HCT116 (cell line): ENCODE data around the gene TNFAIP8. TPM values are rescaled to one million over a fixed set of nuclear protein-coding genes. Genes with fewer than 3 reads are reported as not detected.

Source experiments
- ATAC-seq: fragments of 200-7000 bp; cut with Tn5 transposase; 2 replicates; pipeline ENCODE4 v1.9.1; 2020; ENCODE audit warnings: mild to moderate bottlenecking, moderate library complexity
- BruUV-seq: library from RNA; stranded (reverse); fragments of 400-500 nt; replicated peaks from 2 replicates; lab custom pipeline; 2021; lab: Mats Ljungman, UMichigan
- CTCF ChIA-PET: fragments of 300-600 bp; sonication (Branson Sonifier 250); formaldehyde crosslinking; loops from one replicate; lab custom pipeline; 2021; ENCODE audit warnings: antibody characterized with exemption; lab: Charles Lee
- POLR2A ChIA-PET: fragments of 300-600, 350-600 bp; sonication (Branson Sonifier 250); formaldehyde crosslinking; loops from one replicate; lab custom pipeline; 2021; ENCODE audit warnings: antibody characterized with exemption; lab: Charles Lee
- RAD21 ChIA-PET, 2 experiments: fragments of 300-600 bp; sonication (Branson Sonifier 250); formaldehyde crosslinking; loops; one replicate each; lab custom pipeline; 2023; ENCODE audit warnings: low total read pairs in 2 of 2; ENCODE audit not compliant: uncharacterized antibody in 2 of 2, unreplicated experiment in 2 of 2, low non-redundant PET in 1 of 2; lab: Charles Lee
- DNase-seq: peaks from one replicate; pipeline ENCODE4 v3.0.0-alpha.2; 2010; ENCODE audit warnings: low read depth, low spot score
- H2AFZ ChIP-seq: fragments of 200-600 bp; shearing (Covaris generic), sonication (generic); 2 replicates; pipeline ENCODE4 v1.6.1; 2017; ENCODE audit warnings: low read depth, mixed run types, mixed read lengths, antibody characterized with exemption, low read length; ENCODE audit not compliant: poor library complexity, severe bottlenecking
- H3K27ac ChIP-seq: 2 replicates; pipeline ENCODE4 v1.5.1; 2012; ENCODE audit warnings: low read depth, low read length
- H3K27me3 ChIP-seq: fragments of 200-600 bp; sonication (generic); 2 replicates; pipeline ENCODE4 v1.6.1; 2016; ENCODE audit warnings: mixed run types, low read length, mixed read lengths; ENCODE audit not compliant: insufficient read depth
- H3K36me3 ChIP-seq, 2 experiments: fragments of 200-500 bp in 1 of 2; fragments of 200-600 bp in 1 of 2; sonication (Bioruptor generic) in 1 of 2; sonication (generic) in 1 of 2; 2 replicates each; pipeline versions ENCODE4 v1.5.1 to v1.6.1; 2014 to 2016; ENCODE audit warnings: low read length in 2 of 2, inconsistent platforms in 1 of 2, mixed read lengths in 1 of 2, mixed run types in 1 of 2; ENCODE audit not compliant: insufficient read depth in 2 of 2, control insufficient read depth in 1 of 2
- H3K4me1 ChIP-seq, 2 experiments: fragments of 200-600 bp in 1 of 2; sonication (generic) in 1 of 2; 2 replicates each; pipeline versions ENCODE4 v1.5.1 to v1.6.1; 2012 to 2017; ENCODE audit warnings: low read length in 2 of 2, inconsistent platforms in 1 of 2, mild to moderate bottlenecking in 1 of 2, mixed read lengths in 1 of 2, mixed run types in 1 of 2, moderate library complexity in 1 of 2; ENCODE audit not compliant: insufficient read depth in 2 of 2, control insufficient read depth in 1 of 2
- H3K4me2 ChIP-seq: fragments of 200-600 bp; sonication (generic); 2 replicates; pipeline ENCODE4 v1.6.1; 2017; ENCODE audit warnings: mixed run types, low read length, mixed read lengths
- H3K4me3 ChIP-seq, 2 experiments: fragments of 200-600 bp in 1 of 2; sonication (generic) in 1 of 2; replicated peaks in 1 of 2; 2 replicates each; pipeline ENCODE4 v1.5.1; 2011 to 2016; ENCODE audit warnings: low read length in 2 of 2, control low read depth in 1 of 2, low read depth in 1 of 2, mild to moderate bottlenecking in 1 of 2, mixed read lengths in 1 of 2, mixed run types in 1 of 2
- H3K79me2 ChIP-seq: fragments of 200-600 bp; sonication (generic); 2 replicates; pipeline ENCODE4 v1.6.1; 2017; ENCODE audit warnings: mild to moderate bottlenecking, mixed run types, low read length, moderate library complexity, mixed read lengths; ENCODE audit not compliant: insufficient read depth
- H3K9ac ChIP-seq: fragments of 200-600 bp; sonication (generic); 2 replicates; pipeline ENCODE4 v1.6.1; 2016; ENCODE audit warnings: low read length, mixed read lengths
- H3K9me2 ChIP-seq: fragments of 200-600 bp; sonication (generic), shearing (Covaris generic); 2 replicates; pipeline ENCODE4 v1.6.1; 2017; ENCODE audit warnings: mixed run types, mild to moderate bottlenecking, moderate library complexity; ENCODE audit not compliant: insufficient read depth
- H3K9me3 ChIP-seq, 2 experiments: fragments of 200-500 bp in 1 of 2; fragments of 200-600 bp in 1 of 2; sonication (Bioruptor generic) in 1 of 2; sonication (generic) in 1 of 2; 2 replicates each; pipeline ENCODE4 v1.6.1; 2014 to 2017; ENCODE audit warnings: low read length in 2 of 2, mixed read lengths in 2 of 2, inconsistent platforms in 1 of 2, low read depth in 1 of 2, mild to moderate bottlenecking in 1 of 2, mixed run types in 1 of 2, moderate library complexity in 1 of 2; ENCODE audit not compliant: control insufficient read depth in 1 of 2, insufficient read depth in 1 of 2
- H4K20me1 ChIP-seq: fragments of 200-600 bp; sonication (generic), shearing (Covaris generic); 2 replicates; pipeline ENCODE4 v1.6.1; 2017; ENCODE audit warnings: mixed run types, mild to moderate bottlenecking, moderate library complexity; ENCODE audit not compliant: insufficient read depth
- CEBPB ChIP-seq: IDR thresholded peaks from 2 replicates; pipeline ENCODE4 v1.6.1; 2012; ENCODE audit warnings: low read depth
- ELF1 ChIP-seq: IDR thresholded peaks from 2 replicates; pipeline ENCODE4 v1.6.1; 2012; ENCODE audit warnings: low read depth, borderline replicate concordance
- EZH2phosphoT487 ChIP-seq: fragments of 200-600 bp; IDR thresholded peaks from 2 replicates; pipeline ENCODE4 v1.6.1; 2018; ENCODE audit warnings: antibody characterized with exemption, borderline replicate concordance
- FOSL1 ChIP-seq: IDR thresholded peaks from 2 replicates; pipeline ENCODE4 v1.6.1; 2012; ENCODE audit warnings: low read depth
- JUND ChIP-seq: IDR thresholded peaks from 2 replicates; pipeline ENCODE4 v1.6.1; 2012
- POLR2AphosphoS5 ChIP-seq: IDR thresholded peaks from 2 replicates; pipeline ENCODE4 v1.6.1; 2011; ENCODE audit warnings: mild to moderate bottlenecking, low read depth, low read length, moderate library complexity
- SIN3A ChIP-seq: IDR thresholded peaks from 2 replicates; pipeline ENCODE4 v1.6.1; 2012; ENCODE audit warnings: low read depth
- SP1 ChIP-seq: IDR thresholded peaks from 2 replicates; pipeline ENCODE4 v1.6.1; 2012; ENCODE audit warnings: low read depth
- SRF ChIP-seq: IDR thresholded peaks from 2 replicates; pipeline ENCODE4 v1.6.1; 2012; ENCODE audit warnings: low read depth
- TCF7L2 ChIP-seq: IDR thresholded peaks from 2 replicates; pipeline ENCODE4 v1.7.0; 2011; ENCODE audit warnings: borderline replicate concordance, inconsistent platforms; ENCODE audit not compliant: insufficient read depth, insufficient read length; ENCODE audit errors: extremely low read depth
- YY1 ChIP-seq: IDR thresholded peaks from 2 replicates; pipeline ENCODE4 v1.6.1; 2011; ENCODE audit warnings: low read length, low read depth, moderate library complexity, mild to moderate bottlenecking; ENCODE audit not compliant: insufficient replicate concordance; ENCODE audit errors: extremely low read depth
- ZBTB33 ChIP-seq: IDR thresholded peaks from 2 replicates; pipeline ENCODE4 v1.6.1; 2011; ENCODE audit warnings: mild to moderate bottlenecking, low read length, moderate library complexity; ENCODE audit not compliant: insufficient replicate concordance; ENCODE audit errors: extremely low read depth
- ZFX ChIP-seq: fragments of 450-650 bp; IDR thresholded peaks from 2 replicates; pipeline ENCODE4 v1.6.1; 2017
- ZNF274 ChIP-seq: fragments of 200-500 bp; sonication (Bioruptor generic); IDR thresholded peaks from 2 replicates; pipeline ENCODE4 v1.6.1; 2014; ENCODE audit warnings: mild to moderate bottlenecking, low read depth, low read length, inconsistent platforms
- intact Hi-C: fragments of 100-400 bp; cut with micrococcal nuclease; formaldehyde crosslinking; loops from 2 replicates; pipeline ENCODE4 v1.10.0; 2022
- total RNA-seq: library from RNA; stranded (reverse); gene quantifications from one replicate; pipeline ENCODE4 v1.2.1, GENCODE V29; 2021; ENCODE audit not compliant: unreplicated experiment
- TF ChIP-seq, protein P1 (sequence below): IDR thresholded peaks from 2 replicates; pipeline ENCODE4 v1.6.1; 2012
- TF ChIP-seq, protein P2 (sequence below), 3 experiments: fragments of 200-600 bp in 1 of 3; sonication (generic) in 1 of 3; IDR thresholded peaks in 2 of 3; conservative IDR thresholded peaks in 1 of 3; 2 replicates each; pipeline ENCODE4 v1.5.1; 2012 to 2017; ENCODE audit warnings: low read depth in 2 of 3, low read length in 2 of 3, antibody characterized with exemption in 1 of 3, borderline replicate concordance in 1 of 3, control low read depth in 1 of 3, mild to moderate bottlenecking in 1 of 3, mixed read lengths in 1 of 3, mixed run types in 1 of 3, moderate library complexity in 1 of 3; ENCODE audit not compliant: insufficient read depth in 1 of 3

The TNFAIP8 gene
- total RNA-seq, 1 experiment from 2014 or later = 18.4 TPM

DNA sequence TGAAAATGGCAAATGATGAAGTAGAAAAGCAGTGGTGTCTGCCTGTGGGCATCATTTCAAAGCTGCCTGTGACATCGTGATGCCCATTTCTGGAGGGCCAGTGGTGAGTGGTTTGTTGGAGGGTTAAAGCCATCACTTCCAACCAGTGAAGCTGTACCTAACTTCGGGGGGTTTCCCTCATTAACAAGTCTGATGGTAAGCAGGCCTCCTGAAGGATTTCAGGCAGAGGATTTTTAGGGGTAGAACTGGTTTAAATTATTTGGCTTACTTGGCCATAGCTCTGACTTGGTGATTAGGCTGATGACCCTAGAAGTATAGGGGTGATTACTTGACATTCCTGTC, 10.7 kb downstream of the TNFAIP8 start:
- POLR2A ChIA-PET = no interaction called here

More for the DNA sequence above, 10.7 kb downstream of the TNFAIP8 start:
- Histone ChIP-seq H4K20me1 (no peaks in the 10 kb centered on the region), H3K79me2 (no peaks in the 10 kb centered on the region), H3K4me1 (no peaks in the 10 kb centered on the region), H3K4me2 (no peak overlapping the region), H3K4me3 (no peak overlapping the region), H3K27me3 (no peaks in the 10 kb centered on the region), H3K9me3 (no peaks in the 10 kb centered on the region), H2AFZ (no peak overlapping the region), H3K9ac (no peak overlapping the region), H3K36me3 (no peaks in the 10 kb centered on the region), H3K9me2 (no peaks in the 10 kb centered on the region), H3K27ac (no peak overlapping the region)
- ChIA-PET CTCF (no interaction called here), RAD21 (no interaction called here)
- intact Hi-C loops = no loop called here
- BruUV-seq = no TSS peak
- ATAC-seq (no peak), DNase-seq (no peak)
- no peak for TF ChIP-seq FOSL1
- no peak for TF ChIP-seq JUND
- TF ChIP-seq, protein P1, sequence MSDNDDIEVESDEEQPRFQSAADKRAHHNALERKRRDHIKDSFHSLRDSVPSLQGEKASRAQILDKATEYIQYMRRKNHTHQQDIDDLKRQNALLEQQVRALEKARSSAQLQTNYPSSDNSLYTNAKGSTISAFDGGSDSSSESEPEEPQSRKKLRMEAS = no peak
- no peak for TF ChIP-seq TCF7L2
- no peak for TF ChIP-seq YY1
- no peak for TF ChIP-seq ZNF274
- TF ChIP-seq EZH2phosphoT487 = no peak
- no peak for TF ChIP-seq ELF1
- no peak for TF ChIP-seq SP1
- no peak for TF ChIP-seq POLR2AphosphoS5
- no peak for TF ChIP-seq ZFX
- no peak for TF ChIP-seq ZBTB33
- no peak for TF ChIP-seq SIN3A
- TF ChIP-seq CEBPB = no peak
- no peak for TF ChIP-seq SRF
- TF ChIP-seq, protein P2, sequence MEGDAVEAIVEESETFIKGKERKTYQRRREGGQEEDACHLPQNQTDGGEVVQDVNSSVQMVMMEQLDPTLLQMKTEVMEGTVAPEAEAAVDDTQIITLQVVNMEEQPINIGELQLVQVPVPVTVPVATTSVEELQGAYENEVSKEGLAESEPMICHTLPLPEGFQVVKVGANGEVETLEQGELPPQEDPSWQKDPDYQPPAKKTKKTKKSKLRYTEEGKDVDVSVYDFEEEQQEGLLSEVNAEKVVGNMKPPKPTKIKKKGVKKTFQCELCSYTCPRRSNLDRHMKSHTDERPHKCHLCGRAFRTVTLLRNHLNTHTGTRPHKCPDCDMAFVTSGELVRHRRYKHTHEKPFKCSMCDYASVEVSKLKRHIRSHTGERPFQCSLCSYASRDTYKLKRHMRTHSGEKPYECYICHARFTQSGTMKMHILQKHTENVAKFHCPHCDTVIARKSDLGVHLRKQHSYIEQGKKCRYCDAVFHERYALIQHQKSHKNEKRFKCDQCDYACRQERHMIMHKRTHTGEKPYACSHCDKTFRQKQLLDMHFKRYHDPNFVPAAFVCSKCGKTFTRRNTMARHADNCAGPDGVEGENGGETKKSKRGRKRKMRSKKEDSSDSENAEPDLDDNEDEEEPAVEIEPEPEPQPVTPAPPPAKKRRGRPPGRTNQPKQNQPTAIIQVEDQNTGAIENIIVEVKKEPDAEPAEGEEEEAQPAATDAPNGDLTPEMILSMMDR (IDR thresholded peaks at IDR 0.05 in 2 of 3, conservative IDR thresholded peaks at IDR 0.05 in 1 of 3; ENCODE audit: borderline replicate concordance in 1 of 3, insufficient read depth in 1 of 3, low read depth in 2 of 3, low read length in 2 of 3) = no peak
